Activated CD4-positive, CD25-positive, alpha-beta regulatory T cell treated with anti-CD3 and anti-CD28 coated beads, Interleukin-2, amount 50 U/mL, for 72 hours (primary cell): ENCODE data around the gene GNL3.
A peak's percentile ranks its signal among the peaks of the same experiment; 100 is the strongest.
"Not testable (repeated sequence)": the region's sequence is repeated elsewhere in the genome, so short reads cannot be mapped to it uniquely, and the experiment has no call there.

ENCODE experiments used
- DNase-seq: peaks from one replicate; pipeline ENCODE4 v3.0.0; 2021

GNL3 gene

GRCh38 chr3:52685709-52686691 is at the start of gene GNL3, which contains the start of gene PBRM1:
GNL3 (plus strand) TSS chr3:52686032; CDS start chr3:52686093, 61 bp downstream.
PBRM1 (minus strand) TSS chr3:52685913.
- DNase-seq = peak; percentile 93

DNA sequence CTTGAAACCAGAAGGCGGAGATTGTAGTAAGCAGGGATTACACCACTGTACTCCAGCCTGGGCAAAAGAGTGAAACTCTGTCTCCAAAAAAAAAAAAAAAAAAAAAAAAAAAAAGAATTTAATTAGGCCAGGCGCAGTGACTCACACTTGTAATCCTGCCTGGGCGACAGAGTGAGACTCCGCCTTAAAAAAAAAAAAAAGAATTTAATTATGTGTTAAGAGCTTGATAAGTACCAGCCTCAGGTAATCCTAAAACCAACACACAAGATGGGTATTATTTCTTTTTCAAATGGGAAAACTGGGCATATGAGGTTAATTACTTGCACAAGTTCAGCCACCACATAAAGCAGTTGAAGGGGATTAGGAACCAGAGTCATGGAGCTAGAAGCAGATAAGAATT is 49.2 kb upstream of the GNL3 start:
- DNase-seq = no peak

- DNase-seq = no peak
These were observed 40.3 kb upstream of the GNL3 start for GRCh38 chr3:52645549-52645948.

- no peak for DNase-seq
These were observed 36.2 kb upstream of the GNL3 start for GRCh38 chr3:52649461-52650210.

DNA sequence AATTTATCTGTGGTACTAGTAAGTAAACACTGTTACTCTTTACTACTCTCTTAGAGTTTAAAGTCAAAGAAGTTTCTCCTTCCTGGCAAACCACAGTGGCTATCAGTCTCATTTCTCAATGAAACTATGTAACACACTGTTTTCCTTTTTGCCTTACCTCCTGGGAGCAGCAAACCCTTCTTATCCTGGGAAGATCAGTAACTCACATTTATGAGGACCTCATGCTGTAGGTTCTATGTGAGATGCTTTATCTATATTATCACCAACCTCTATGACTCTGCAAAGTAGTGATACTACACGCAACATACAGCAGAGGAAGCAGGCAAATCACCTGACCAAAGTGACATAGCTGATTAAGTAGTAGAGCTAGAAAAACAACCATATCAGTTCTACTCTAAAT is 35.4 kb upstream of the GNL3 start:
- DNase-seq = no peak

DNA sequence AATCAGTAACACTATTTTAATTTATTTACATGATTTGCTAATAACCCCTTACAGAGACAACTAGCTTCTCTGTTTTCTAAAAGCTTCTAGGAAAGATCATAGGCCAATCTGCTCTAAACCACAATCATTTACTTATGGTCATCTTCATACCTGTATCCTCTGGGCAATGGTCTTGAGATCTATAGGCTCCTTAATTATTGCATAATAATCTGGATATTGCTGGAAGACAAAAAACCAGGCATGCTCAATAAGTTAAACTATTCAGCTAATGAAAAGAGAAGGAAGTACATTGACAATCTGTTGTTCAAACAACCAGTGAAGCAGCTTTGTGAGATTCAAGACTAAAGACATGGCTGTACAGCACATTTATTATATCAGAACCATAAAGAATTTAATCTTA is 34.2 kb upstream of the GNL3 start:
- DNase-seq = no peak

GRCh38 chr3:52655895-52656294 is 29.9 kb upstream of the GNL3 start:
- no peak for DNase-seq

- no peak for DNase-seq
These were observed 25.8 kb upstream of the GNL3 start for GRCh38 chr3:52660046-52660445.

GRCh38 chr3:52663098-52663497 is 22.7 kb upstream of the GNL3 start:
- no peak for DNase-seq

DNA sequence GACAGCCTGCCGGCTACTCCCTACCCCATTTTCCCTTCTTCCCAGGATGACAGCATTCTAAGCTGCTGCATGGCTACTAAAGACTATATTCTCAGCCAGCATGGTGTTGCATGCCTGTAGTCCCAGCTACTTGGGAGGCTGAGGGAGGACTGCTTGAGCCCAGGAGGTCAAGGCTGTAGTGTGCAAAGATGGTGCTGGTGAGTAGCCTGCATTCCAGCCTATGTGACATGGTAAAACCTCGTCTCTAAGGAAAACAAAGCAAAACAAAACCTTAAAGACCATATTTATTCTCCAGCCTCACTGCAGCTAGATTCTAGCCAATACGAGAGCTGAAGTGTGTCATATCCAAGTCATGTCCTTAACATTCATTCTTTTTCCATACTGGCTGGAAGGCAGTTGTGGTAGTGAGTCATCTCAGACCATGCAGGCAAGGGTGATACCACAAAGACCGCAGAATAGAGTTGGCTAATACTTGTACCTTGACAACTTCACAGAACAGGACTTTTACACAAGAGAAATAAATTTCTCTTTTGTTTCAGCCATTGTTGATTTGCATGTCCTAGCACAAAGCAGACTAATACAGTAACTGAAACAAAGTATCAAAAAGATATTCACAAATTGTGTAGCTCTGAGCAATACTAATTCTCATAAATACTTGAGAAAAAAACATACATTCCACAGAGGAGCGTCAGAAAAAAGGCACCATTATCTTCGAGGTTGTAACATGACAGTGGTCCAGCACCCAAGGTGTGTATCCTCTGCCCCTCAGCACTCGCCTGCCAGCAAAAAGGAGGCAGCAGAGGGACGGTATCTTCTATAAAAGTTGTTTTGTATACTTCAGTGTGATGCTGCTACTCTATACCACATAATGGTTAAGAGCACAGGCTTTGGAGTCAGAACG is 15.0 kb upstream of the GNL3 start:
- DNase-seq = no peak

- no peak for DNase-seq
These were observed 14.2 kb upstream of the GNL3 start for GRCh38 chr3:52671676-52672075.

GRCh38 chr3:52676201-52676600 is 9.6 kb upstream of the GNL3 start:
- DNase-seq = not testable (repeated sequence)

DNA sequence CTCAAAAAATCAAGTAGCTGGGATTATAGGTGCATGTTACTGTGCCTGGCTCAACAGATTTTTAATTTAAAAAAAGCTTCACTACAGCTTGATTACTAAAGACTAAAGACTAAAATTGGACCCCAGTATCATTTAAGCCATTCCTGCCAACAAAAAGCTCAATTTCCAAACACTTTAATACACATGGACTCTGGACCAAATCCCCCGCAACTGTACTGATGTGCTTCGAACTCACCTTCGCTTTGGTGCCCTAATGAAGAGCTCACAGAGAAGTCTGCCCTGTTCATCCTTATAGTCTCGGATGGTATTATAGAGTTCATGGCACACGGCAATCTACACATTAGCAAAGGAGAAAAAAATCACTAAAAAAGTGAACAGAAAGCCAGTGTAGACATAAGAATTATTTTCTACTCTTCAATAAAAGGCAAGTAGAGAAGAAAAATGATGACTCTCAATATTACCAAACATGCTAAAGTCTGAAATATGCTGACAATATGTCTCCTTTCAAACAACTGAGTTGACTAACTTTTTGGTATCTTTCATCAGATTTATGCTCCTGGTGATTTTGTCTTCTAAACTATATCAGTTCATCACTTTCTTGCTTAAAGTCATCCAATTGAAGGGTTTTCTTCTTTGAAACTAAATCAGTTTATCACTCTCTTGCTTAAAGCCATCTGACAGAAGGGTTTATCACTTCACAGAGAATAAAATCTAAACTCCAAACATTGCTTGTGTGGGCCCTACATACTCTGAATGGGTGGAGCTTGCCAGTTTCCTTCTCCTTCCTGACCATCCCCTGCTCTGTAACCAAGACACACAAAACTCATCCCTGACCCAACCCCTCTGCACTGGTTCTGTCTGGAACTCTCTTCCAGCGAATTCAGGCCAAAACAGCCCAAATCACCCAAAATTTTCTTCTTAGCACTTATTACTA is 7.3 kb upstream of the GNL3 start:
- DNase-seq = no peak

DNA sequence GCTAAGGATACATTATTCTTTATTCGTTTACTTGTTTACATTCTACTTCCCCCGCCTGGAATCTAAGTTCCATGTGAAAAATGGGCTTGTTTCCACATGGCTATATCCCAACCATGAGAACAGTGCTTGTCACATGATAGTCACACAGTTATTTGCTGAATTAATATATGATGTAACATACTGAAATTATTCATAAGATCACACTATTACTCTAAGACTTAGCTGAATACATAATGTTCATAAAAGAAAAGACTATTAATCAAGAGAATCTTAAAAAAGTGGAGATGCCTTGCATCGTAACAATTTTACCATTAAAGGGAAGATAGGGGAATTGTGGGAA is 6.7 kb upstream of the GNL3 start:
- DNase-seq = no peak

GRCh38 chr3:52679811-52680210 is 6.0 kb upstream of the GNL3 start:
- no peak for DNase-seq

GRCh38 chr3:52681596-52681995 is 4.2 kb upstream of the GNL3 start:
- no peak for DNase-seq

- DNase-seq = no peak
These were observed 3.8 kb upstream of the GNL3 start for GRCh38 chr3:52682016-52682415.

- DNase-seq = no peak
These were observed 2.2 kb upstream of the GNL3 start for GRCh38 chr3:52683611-52684010.

DNA sequence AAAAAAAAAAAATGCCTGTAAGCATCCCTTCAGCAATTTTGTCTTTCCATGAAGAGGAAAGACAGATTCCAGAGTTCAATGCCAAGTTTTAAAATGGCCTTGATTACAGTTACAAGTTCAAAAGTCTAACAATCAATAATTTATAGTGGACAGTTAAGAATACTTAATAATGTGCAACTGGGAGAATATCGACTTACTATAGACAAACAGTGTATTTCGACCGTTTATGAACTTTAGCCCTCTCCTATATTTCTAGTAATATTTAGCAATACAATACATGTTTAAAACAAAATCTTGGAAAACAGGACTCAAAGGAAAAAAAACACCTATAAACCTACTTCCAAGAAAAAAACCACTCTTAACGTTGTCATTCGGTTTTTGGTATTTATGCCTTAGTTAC is 1.6 kb upstream of the GNL3 start:
- no peak for DNase-seq

- DNase-seq = peak; percentile 83
These were observed 535 bp upstream of the GNL3 start for GRCh38 chr3:52685285-52685708.

DNA sequence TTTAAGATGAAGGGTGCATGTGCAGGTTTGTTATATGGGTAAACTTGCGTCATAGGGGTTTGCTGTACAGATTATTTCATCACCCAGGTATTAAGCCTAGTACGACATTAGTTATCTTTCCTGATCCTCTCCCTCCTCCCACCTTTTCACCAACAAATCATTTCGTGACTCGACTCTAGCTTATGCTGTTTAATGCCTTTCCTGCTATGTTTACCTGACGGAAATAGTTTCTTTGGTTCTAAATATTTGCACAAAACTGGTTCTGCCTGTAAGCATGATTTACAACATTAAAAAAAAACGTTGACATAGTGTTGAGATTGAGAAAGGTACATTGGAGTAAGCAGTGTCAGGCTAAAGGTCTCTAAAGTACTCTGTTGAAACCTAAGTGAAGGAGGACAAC is 2.4 kb downstream of the GNL3 start:
- no peak for DNase-seq

DNA sequence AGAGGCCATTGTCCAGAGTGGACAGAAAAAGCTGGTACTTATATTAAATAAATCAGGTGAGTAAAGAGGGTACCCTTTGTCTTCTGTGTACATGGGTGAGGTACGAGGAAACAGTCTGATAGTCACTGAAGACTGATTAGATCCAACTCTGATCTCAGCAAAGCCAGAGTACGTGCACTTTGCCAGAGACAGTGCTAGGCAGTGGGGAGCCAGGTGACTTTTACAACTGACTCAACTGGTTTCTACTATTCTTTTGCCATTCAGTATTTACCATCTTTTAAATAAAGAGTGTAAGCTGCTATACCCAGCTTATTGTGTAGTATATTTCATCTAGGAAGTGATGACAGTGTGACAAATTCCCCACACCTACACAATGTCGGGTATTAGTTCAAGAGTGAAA is 3.3 kb downstream of the GNL3 start:
- DNase-seq = no peak
